NT2/D1 (cell line): ENCODE data around the gene OR6B1.
"Not testable (repeated sequence)": the region's sequence is repeated elsewhere in the genome, so short reads cannot be mapped to it uniquely, and the experiment has no call there.

ENCODE experiments used
- DNase-seq: peaks from one replicate; pipeline ENCODE4 v3.0.0-alpha.2; 2011; ENCODE audit warnings: low read depth, low spot score
- H3K27me3 ChIP-seq: 2 replicates; pipeline ENCODE4 v1.6.0; 2011; ENCODE audit warnings: mild to moderate bottlenecking; ENCODE audit not compliant: insufficient read length, insufficient read depth
- H3K36me3 ChIP-seq: 2 replicates; pipeline ENCODE4 v1.6.1; 2011; ENCODE audit warnings: mild to moderate bottlenecking, low read length, mixed read lengths; ENCODE audit not compliant: insufficient read depth, insufficient read length
- H3K4me1 ChIP-seq: 2 replicates; pipeline ENCODE4 v1.5.1; 2011; ENCODE audit not compliant: insufficient read depth, insufficient read length
- H3K4me3 ChIP-seq: 2 replicates; pipeline ENCODE4 v1.5.1; 2011; ENCODE audit warnings: low read depth; ENCODE audit not compliant: insufficient read length
- H3K9ac ChIP-seq: 2 replicates; pipeline ENCODE4 v1.6.0; 2011; ENCODE audit warnings: low read depth; ENCODE audit not compliant: insufficient read length
- H3K9me3 ChIP-seq: 2 replicates; pipeline ENCODE4 v1.5.1; 2011; ENCODE audit warnings: mild to moderate bottlenecking, low read length; ENCODE audit not compliant: insufficient read depth
- SUZ12 ChIP-seq: IDR thresholded peaks from 2 replicates; pipeline ENCODE4 v1.6.1; 2011; ENCODE audit not compliant: insufficient read length, insufficient read depth; ENCODE audit errors: extremely low read depth
- YY1 ChIP-seq: IDR thresholded peaks from 2 replicates; pipeline ENCODE4 v1.6.1; 2011; ENCODE audit not compliant: insufficient read length, insufficient read depth
- ZNF274 ChIP-seq: IDR thresholded peaks from 2 replicates; pipeline ENCODE4 v1.6.1; 2011; ENCODE audit warnings: mild to moderate bottlenecking, low read depth, low read length

Gene OR6B1

GRCh38 chr7:144004703-144005102 lies 4.6 kb downstream of the OR6B1 start:
- Histone ChIP-seq H3K36me3 (no peaks in the 10 kb centered on the region), H3K4me1 (no peaks in the 10 kb centered on the region), H3K9ac (no peak overlapping the region), H3K9me3 (peaks cover 8% of the 10 kb centered on the region), H3K27me3 (no peaks in the 10 kb centered on the region), H3K4me3 (no peak overlapping the region)
- no peak for DNase-seq
- TF ChIP-seq YY1 (no peak), ZNF274 (no peak), SUZ12 (no peak)

DNA sequence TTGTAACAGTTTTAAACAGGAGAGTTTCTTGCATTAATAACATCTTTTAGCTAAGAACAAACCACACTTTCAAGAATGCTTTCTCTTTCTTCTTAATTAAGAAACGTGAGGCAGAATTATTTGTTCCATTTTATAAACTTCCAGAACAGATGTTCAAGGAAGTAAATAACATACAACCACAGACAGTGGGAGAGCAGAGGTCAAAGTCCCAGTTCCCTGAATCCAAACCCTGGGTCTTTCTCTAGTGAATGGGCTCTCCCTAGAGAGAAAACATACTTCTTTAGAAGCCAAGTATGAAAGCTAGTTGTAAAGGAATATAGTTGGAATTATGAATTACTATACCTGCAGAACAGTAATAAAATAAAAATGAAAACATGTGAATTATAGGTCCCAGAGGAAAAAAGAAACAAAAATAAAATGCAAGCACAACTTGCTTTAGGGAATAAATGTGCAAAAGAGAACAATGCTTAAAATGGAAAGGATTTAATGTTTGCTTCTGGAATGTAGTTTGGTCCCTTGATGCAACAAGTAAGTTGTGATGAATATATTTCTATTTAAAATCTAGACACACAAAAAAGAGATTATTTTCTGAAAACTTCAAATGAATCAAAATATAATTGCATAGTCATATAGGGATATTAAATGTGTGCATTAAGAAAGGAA lies 6.0 kb downstream of the OR6B1 start:
- DNase-seq = no peak
- H3K27me3 ChIP-seq = no peaks in the 10 kb centered on the region
- H3K4me3 ChIP-seq = no peak overlapping the region
- no peaks in the 10 kb centered on the region for H3K4me1 ChIP-seq
- H3K9ac ChIP-seq = no peak overlapping the region
- no peaks in the 10 kb centered on the region for H3K36me3 ChIP-seq
- peaks cover 10% of the 10 kb centered on the region for H3K9me3 ChIP-seq
- TF ChIP-seq SUZ12 (no peak), YY1 (no peak), ZNF274 (no peak)

GRCh38 chr7:144006692-144007042 lies 6.5 kb downstream of the OR6B1 start:
- no peak for DNase-seq
- Histone ChIP-seq H3K4me3 (no peak overlapping the region), H3K4me1 (no peaks in the 10 kb centered on the region), H3K9ac (no peak overlapping the region), H3K9me3 (peaks cover 10% of the 10 kb centered on the region), H3K27me3 (no peaks in the 10 kb centered on the region), H3K36me3 (no peaks in the 10 kb centered on the region)
- no peak for TF ChIP-seq YY1
- TF ChIP-seq SUZ12 = no peak
- TF ChIP-seq ZNF274 = no peak

GRCh38 chr7:144009361-144009760 lies 9.2 kb downstream of the OR6B1 start:
- no peak for TF ChIP-seq SUZ12
- no peak for TF ChIP-seq YY1
- no peak for TF ChIP-seq ZNF274
- Histone ChIP-seq H3K36me3 (no peaks in the 10 kb centered on the region), H3K9me3 (peaks cover 10% of the 10 kb centered on the region), H3K27me3 (no peaks in the 10 kb centered on the region), H3K4me1 (no peaks in the 10 kb centered on the region), H3K9ac (no peak overlapping the region), H3K4me3 (no peak overlapping the region)
- no peak for DNase-seq

- H3K4me1 ChIP-seq = not testable (repeated sequence)
Observed at GRCh38 chr7:144010061-144010460, 9.9 kb downstream of the OR6B1 start.

GRCh38 chr7:144010821-144011220 lies 10.7 kb downstream of the OR6B1 start:
- not testable (repeated sequence) for H3K4me1 ChIP-seq, H3K4me3 ChIP-seq, H3K36me3 ChIP-seq, DNase-seq, H3K27me3 ChIP-seq, H3K9ac ChIP-seq, H3K9me3 ChIP-seq

More at GRCh38 chr7:144010061-144010460, 9.9 kb downstream of the OR6B1 start:
- not testable (repeated sequence) for H3K9me3 ChIP-seq, H3K9ac ChIP-seq, H3K27me3 ChIP-seq, H3K4me3 ChIP-seq, H3K36me3 ChIP-seq, DNase-seq

DNA sequence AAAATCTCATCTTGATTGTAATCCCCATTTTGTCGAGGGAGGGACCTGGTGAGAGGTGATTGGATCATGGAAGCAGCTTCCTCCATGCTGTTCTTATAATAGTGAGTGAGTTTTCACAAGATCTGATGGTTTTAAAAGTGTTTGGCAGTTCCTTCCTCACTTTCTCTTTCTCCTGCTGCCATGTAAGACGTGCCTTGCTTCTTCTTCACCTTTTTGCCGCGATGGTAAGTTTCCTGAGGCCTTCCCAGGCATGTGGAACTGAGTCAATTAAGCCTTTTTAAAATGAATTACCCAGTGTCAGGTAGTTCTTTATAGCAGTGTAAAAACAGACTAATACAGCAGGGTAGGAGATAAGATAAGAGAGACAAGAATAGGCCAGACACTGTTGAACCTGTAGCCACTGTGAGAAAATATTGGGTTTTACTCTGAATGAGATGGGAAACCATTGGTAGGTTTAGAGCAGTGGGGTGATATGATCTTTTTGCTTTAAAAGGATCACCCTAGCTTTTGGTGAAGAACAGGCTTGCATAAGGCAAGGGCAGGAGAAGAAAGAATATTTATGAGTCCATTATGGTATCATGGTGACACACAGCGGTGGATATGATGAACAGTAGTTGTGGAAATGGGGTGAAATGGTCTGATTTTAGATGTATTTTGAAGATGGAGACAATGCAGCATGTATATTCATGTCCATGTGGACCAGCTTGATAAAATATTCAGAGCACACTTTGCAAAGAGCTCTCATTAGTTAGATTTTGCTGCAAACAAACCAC lies 11.5 kb downstream of the OR6B1 start:
- H3K9ac ChIP-seq = no peak overlapping the region
- H3K27me3 ChIP-seq = no peaks in the 10 kb centered on the region
- H3K9me3 ChIP-seq = peaks cover 10% of the 10 kb centered on the region
- no peak for DNase-seq
- no peak overlapping the region for H3K4me3 ChIP-seq
- no peaks in the 10 kb centered on the region for H3K36me3 ChIP-seq
- TF ChIP-seq SUZ12 (no peak), YY1 (no peak), ZNF274 (no peak)
- no peaks in the 10 kb centered on the region for H3K4me1 ChIP-seq

DNA sequence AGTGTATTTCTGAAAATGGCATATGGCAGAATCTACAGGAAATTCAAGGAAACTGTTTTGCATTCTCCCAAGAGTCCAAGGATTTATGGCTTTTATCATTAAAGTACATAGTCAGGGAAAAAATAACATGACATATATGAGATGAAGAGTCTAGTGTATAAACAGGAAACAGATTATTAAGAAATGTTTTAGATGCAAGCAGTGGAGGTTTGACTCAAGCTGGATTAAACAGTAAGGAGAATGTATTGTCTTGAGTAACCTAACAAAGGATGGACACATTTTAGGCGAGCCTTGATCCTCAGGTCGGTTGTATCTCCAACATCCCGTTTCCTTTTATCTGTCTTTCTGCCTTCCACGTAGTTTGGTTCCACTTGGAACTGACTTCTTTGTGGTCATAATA lies 17.9 kb downstream of the OR6B1 start:
- no peak for TF ChIP-seq SUZ12
- TF ChIP-seq ZNF274 = no peak
- no peak for TF ChIP-seq YY1
- H3K36me3 ChIP-seq = no peaks in the 10 kb centered on the region
- no peak overlapping the region for H3K9ac ChIP-seq

More for the DNA sequence above, 17.9 kb downstream of the OR6B1 start:
- Histone ChIP-seq H3K9me3 (peaks cover 9% of the 10 kb centered on the region; the same call in 1 of the 2 replicates), H3K4me1 (no peaks in the 10 kb centered on the region), H3K4me3 (no peak overlapping the region), H3K27me3 (no peaks in the 10 kb centered on the region)
- no peak for DNase-seq
